Hindlimb muscle (tissue), 1 donor: Measurements from ENCODE around the gene EPHB2. TPM values are rescaled to one million over a fixed set of nuclear protein-coding genes. Genes with fewer than 3 reads are reported as not detected.
"Not testable (repeated sequence)": the region's sequence is repeated elsewhere in the genome, so short reads cannot be mapped to it uniquely, and the experiment has no call there.

Experiments used
- DNase-seq: peaks from one replicate; pipeline ENCODE4 v3.0.0-alpha.2; 2013
- polyA plus RNA-seq: library from polyadenylated mRNA; unstranded; fragments of 120-200 nt; gene quantifications from one replicate; pipeline ENCODE4 v1.2.1, GENCODE V29; 2013; ENCODE audit not compliant: insufficient read length

The EPHB2 gene
- polyA plus RNA-seq = 15.2 TPM

DNA sequence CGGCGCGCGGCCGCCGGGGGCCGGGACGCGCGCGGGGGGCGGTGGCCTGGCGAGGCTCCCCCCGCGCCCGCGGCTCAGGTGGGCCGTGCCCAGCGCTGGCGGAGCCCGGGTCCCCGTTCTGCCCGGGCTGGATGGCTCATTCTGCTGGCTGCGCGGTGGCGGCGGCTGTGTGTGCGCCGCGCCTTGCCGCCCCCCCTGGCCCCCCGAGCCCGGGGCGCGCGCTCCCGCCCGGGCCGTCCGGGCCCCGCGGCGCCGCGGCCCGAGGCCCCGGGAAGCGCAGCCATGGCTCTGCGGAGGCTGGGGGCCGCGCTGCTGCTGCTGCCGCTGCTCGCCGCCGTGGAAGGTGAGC, at the start of gene EPHB2:
Gene EPHB2 (plus strand): TSS at position 139 of the 349 bp plus-strand sequence. CDS start 144 bp downstream, at position 283.
- DNase-seq = peak; percentile 49

- DNase-seq = no peak
Measured at GRCh38 chr1:22661880-22662279, 48.8 kb upstream of the EPHB2 start.

- DNase-seq = no peak
Measured at GRCh38 chr1:22662318-22662717, 48.3 kb upstream of the EPHB2 start.

DNA sequence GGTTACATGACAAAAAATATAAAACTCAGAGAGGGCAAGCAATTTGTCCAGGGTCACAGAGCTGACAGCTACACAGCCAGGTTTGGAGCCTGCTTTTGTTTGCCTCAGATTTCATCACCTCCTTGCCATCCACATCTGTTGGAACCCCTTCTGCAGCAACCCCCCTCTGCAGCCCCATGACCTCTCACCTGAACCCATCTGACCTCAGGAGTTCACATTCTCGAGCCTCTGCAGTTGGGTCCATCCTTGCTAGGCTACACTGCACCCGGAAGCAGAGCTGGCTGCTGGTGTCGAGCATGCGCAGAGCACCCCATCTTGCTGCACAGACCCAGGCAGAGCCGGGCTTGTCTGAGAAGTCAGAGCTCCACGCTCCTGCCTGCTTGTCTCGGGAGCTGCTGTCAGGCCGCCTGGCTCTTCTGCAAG, 47.6 kb upstream of the EPHB2 start:
- no peak for DNase-seq

GRCh38 chr1:22665752-22666151, 44.9 kb upstream of the EPHB2 start:
- no peak for DNase-seq

DNA sequence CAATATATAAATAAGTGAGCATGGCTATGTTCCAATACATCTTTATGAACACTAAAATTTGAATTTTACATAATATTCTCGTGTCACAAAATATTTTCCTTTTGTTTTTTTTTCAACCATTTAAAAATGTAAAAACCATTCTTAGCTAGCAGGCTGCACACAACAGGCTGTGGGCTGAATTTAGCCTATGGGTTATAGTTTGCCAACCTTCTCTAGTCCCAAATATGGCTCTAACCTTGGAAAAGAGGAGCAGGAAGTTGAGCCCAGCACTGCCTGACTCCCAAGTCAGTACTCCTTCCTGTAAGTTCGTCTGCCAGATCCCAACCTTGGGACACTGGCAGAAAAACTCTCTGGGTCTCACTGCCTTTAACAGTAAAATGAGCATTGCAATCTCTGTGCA, 44.2 kb upstream of the EPHB2 start:
- DNase-seq = no peak

DNA sequence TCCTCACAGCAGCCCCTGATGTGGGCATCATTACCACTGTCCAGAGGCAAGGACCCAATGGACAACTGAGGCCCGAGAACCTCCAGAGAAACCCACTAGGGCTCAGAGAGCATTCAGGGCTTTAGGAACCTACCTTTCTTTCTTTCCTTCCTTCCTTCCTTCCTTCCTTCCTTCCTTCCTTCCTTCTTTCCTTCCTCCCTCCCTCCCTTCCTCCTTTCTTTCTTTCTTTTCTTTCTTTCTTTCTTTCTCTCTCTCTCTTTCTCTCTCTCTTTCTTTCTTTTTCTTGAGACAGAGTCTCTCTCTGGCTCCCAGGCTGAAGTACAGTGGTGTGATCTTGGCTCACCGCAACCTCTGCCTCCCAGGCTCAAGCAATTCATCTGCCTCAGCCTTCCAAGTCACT, 41.8 kb upstream of the EPHB2 start:
- DNase-seq = not testable (repeated sequence)

- no peak for DNase-seq
Measured at GRCh38 chr1:22670352-22670975, 40.2 kb upstream of the EPHB2 start.

DNA sequence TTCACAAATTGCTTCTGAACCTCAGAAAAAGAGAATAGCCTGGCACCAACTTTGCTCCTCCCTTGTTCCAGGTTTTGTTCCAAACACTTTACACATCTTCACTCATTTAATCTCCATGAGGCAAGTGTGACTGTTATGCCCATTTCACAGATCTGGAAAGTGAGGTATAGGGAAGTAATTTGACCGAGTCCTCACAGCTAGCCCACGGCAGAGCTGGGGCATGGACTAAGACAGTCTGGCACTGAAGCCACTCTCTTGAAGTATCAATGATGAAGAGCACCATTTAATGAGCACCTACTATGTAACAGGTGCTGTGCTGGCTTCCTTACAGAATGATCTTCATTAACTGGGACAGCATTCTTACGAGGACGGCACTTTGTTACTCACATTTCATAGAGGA, 38.6 kb upstream of the EPHB2 start:
- no peak for DNase-seq

DNA sequence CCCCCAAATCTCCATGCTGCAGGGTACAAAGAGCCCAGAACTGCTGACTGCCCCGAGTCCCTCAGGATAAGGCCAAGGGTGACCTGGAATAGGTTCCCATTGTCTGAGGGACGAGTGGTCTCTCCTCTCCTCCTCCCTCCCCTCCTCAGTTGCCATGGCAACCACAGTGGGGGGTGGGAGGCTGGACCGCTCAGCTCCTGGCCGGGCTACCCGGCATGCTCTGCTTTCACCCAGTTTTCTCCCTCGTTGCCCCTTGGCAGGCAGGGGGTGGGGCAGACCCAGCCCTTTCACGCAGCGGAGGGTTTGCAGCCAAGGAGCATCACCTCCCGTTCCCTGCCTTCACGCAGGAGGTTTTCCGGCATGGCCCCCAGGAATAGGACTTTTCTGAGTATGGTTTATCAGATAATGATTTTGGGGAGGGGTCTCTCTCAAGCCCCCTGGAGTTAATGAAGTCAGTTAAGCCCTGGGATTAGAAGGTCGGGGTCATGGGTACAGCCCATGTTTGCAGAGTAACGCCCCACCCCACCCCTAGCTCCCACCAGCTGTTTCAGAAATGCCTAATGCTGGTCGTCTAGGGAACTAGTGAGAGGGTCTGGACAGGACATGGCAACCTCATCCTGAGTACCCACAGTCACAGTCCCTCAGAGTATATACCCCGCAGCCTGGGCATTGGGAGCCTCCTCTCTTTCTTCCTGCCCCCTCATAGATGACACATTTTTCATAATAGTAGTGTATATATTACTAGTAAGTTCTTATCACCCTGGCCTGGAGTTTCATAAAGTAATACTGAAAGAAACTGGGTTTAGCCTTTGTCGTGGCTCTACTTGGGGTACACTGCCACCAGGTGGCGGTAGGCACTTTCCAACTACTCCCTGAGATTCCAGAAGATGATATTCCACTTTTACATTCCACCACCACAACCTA, 36.9 kb upstream of the EPHB2 start:
- peak; percentile 70 for DNase-seq

DNA sequence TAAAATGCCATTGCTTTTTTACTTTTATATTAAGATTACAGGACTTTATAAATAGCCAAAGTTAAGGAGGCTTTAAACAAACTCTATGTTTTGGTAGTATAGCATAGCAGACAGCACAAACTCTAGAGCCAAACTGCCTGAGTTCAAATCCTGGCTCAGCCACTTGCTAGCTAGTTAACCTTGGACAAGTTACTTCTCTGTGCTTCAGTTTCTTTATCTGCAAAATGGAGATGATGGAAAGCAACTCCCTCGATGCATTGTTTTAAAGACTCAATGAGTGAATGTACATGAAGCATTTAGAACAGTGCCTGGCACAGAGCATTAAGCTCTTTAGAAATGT, 36.3 kb upstream of the EPHB2 start:
- DNase-seq = no peak

GRCh38 chr1:22676151-22676550, 34.5 kb upstream of the EPHB2 start:
- DNase-seq = not testable (repeated sequence)

GRCh38 chr1:22676916-22677583, 33.6 kb upstream of the EPHB2 start:
- no peak for DNase-seq

DNA sequence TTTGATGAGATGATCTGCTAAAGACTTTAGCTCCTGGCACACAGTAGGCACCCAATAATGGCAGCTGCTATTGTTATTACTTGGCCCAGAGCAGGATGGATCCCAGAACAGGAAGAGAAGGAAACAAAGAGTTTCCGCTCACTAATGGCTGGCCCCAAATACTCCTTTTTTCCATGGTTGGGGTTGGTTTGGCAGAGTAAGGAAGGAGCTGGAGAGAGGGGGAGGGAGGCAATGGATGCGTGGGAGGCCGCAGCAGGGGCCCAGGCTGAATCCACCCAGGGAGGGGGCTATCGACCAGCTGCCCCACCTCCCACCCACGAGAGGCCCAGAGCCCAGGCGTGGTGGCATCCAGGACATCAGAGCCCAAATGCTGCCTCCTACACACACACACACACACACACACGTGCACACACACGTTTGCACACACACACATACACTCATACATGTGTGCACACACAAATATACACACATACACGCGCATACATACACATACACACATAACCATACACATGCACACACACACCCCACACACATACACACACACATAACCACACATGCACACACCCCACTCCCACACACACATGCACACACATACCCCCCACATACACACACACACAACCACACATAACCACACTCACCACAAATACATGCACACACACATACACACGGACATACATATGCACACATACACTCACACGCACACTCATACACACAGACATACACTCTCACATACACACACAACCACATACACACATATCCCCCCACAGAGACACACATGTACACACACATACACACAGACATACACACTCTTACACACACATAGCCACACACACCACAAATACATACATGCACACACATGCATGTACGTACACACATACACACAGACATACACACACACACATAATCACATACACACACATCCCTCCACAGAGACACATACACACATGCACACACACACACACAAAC, 32.4 kb upstream of the EPHB2 start:
- no peak for DNase-seq

DNA sequence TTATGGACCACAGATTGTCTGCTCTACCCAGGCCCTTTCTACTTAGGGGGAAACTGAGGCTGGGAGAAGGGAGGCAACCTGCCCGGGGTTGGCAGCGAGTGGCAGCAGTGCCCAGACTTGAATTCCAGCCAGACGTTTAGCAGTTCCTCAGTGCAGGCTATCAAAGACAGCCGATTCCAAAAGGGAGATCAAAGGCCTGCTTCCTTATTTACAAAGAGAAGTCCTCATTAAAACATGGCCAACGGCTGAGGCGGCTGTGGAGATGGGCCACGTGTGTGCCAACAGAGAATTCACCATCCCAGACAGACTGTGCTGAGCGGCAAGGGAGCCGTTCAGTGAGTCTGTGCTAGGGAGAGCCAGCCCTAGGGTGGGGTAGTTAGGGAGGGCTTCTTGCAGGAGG, 29.9 kb upstream of the EPHB2 start:
- no peak for DNase-seq

- DNase-seq = no peak
Measured at GRCh38 chr1:22681556-22682276, 28.9 kb upstream of the EPHB2 start.

DNA sequence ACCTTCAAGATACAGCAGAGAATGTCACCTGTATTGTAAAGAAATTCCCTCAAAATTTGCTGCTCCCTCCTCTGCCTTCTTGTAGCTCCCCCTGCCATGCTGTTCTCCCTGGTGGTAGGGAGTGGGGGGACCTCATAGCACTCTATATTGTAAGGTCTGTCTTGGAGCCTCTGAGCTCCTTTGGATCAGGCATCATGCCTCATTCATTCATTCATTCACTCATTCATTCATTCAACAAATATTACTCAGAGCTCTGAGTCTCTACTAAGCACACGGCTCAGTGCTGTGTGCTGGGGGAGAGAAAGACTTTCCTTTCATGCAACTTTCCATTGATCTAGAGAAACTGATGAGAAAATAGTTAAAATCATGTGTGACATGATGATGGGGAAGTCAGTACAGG, 27.1 kb upstream of the EPHB2 start:
- no peak for DNase-seq

DNA sequence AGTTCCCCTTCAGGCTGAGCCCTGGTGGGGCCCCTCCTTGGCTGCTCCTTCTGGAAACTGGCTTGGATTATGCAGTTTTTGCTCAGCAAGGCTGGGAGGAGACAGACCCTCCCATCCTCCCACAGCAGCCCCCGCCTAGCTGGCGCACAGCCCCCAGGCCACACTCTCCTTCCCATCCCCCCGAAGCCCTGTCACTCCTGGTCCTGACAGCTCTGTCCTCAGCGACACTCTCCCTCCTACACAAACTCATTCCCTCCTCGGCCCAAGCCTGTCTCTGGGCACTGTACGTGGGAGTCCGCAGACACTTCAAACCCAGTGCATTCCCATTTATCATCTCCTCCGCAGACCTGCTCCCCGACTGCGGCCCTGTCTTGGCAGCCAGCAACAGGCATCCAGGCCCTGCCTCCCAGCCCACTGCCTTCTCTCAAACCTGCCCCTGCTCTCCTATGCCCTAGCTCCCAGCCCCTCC, 25.0 kb upstream of the EPHB2 start:
- DNase-seq = peak; percentile 70

- DNase-seq = no peak
Measured at GRCh38 chr1:22687191-22687590, 23.4 kb upstream of the EPHB2 start.

DNA sequence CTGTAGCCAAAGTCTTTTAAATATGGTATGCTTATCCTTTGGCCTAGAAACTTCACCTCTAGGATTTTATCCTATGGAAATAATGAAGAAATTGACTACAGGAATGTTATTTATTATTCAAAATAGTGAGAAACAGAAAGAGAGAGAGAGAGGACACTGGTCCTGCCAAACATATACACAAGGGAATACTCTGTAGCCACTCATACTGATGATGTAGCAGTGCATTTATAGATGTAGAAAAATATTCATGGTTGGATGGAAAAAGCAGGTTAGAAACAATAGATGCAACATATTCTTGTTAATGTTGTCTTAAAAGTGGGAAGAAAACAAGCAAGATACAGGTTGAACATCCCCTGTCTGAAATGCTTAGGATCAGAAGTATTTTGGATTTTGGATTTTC, 22.2 kb upstream of the EPHB2 start:
- DNase-seq = no peak

- peak; percentile 58 for DNase-seq
Measured at GRCh38 chr1:22689505-22689904, 21.1 kb upstream of the EPHB2 start.
